GM21576 (cell line): Measurements from ENCODE around the gene USP22.
"Not testable (repeated sequence)": the region's sequence is repeated elsewhere in the genome, so short reads cannot be mapped to it uniquely, and the experiment has no call there.

Experiments used
- ATAC-seq: cut with Tn5 transposase; IDR thresholded peaks from one replicate; pipeline ENCODE4 v1.9.1; 2021; ENCODE audit warnings: mild to moderate bottlenecking, moderate library complexity; ENCODE audit not compliant: unreplicated experiment

The USP22 gene

DNA sequence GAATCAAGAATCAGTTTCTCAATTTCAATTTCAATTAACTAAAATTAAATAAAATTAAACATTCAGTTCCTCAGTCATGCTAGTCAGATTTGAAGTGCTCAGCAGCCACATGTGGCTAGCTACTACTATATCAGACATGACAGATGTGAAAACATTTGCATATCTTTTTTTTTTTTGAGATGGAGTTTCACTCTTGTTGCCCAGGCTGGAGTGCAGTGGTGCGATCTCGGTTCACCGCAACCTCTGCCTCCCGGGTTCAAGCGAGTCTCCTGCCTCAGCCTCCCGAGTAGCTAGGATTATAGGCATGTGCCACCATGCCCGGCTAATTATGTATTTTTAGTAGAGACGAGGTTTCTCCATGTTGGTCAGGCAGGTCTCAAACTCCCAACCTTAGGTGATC, 10.2 kb upstream of the USP22 start:
- ATAC-seq = not testable (repeated sequence)

DNA sequence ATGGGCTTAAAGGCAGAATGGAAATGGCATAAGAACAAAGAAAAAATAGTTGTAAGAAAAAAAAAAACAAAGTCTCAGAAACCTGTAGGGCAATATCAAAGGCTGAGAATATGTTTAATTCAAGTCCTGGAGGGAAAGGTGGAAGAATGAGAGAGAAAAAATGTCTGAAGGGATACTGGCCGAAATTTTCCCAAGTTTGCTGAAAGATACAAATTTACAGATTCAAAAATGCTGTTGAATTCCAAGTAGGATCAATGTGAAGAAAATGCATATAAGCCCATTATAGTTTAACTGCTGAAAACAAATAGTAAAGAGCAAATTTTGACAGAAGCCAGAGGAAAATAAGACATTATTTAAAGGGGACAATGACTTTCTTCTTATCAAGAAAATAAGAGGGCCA, 6.6 kb upstream of the USP22 start:
- no peak for ATAC-seq

DNA sequence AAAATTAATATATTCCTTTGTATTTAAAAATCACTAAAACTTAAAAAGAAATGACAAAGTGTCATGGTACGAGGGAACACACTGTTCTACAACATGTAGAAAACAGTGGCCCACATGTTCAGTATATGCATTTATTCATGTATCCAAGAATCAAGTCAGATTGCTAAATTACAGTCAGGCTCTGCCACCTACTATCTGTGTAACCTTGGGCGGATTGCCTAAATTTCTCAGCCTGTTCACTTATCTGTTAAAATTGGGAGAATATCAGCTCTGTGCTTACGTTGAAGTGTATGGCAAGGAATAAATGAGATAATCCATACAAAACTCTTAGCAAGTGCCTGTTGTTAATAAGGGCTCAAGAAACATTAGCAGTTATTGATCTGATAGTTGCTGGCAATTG, 3.4 kb upstream of the USP22 start:
- no peak for ATAC-seq

DNA sequence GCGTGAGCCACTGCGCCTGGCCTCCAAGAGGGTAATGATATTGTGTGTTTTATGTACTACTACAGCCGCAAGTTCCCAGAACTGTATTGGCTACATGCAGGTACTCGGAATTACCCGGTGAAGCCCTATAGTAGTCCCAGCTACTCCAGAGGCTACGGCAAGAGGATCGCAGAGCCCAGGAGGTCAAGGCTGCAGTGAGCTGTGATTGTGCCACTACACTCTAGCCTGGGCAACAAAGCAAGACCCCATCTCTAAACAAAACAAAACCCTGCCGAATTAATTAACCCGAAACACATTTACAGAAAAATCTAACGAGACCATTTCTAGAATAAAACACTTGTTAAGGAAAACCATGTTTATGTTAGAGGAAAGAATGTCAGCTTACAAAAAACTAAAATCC, 2.2 kb upstream of the USP22 start:
- ATAC-seq = no peak

DNA sequence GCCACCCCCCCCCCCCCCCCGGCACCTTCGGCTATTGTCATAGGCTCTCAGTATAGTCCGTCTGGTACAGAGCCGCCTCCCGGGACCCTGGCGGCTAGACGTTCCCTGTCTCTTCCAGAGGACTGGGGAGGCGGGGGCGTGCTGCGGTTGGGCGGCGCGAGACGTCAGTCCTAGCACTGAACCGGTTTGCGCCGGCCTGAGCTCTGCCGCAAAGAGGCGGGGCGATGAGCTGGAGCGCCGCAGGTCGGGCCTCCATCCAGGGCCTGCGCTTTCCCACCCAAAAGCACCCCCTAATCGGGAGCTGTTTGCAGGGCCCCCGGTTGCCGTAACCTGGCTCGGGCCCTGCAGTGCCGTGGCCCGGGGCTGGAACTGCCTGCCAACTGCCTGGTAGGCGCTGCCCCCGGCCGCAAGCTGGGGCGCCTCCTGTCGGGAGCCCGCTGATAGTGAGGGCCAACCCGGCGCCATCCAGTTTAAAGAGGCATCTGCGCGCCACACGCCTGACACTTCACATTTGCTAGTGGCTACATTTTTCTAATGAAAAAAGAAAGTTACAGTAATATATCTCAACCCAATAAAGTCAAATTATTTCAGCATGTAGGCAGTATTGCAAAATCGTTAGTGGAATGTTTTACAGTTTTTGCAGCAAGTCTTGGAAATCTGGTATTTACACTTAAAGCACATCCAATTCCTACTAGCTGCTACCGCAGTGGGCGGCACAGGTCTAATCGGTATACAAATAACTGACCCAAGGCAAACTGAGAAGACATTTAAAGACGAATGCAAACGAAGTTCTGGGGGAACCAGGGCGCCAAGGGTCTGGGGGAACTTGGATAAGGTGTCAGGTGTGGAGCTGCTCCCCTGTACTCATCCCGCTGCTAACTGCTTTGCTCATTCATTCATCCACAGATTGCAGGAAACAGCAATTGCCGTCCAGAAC, 753 bp upstream of the USP22 start:
- ATAC-seq = peak; percentile 74

DNA sequence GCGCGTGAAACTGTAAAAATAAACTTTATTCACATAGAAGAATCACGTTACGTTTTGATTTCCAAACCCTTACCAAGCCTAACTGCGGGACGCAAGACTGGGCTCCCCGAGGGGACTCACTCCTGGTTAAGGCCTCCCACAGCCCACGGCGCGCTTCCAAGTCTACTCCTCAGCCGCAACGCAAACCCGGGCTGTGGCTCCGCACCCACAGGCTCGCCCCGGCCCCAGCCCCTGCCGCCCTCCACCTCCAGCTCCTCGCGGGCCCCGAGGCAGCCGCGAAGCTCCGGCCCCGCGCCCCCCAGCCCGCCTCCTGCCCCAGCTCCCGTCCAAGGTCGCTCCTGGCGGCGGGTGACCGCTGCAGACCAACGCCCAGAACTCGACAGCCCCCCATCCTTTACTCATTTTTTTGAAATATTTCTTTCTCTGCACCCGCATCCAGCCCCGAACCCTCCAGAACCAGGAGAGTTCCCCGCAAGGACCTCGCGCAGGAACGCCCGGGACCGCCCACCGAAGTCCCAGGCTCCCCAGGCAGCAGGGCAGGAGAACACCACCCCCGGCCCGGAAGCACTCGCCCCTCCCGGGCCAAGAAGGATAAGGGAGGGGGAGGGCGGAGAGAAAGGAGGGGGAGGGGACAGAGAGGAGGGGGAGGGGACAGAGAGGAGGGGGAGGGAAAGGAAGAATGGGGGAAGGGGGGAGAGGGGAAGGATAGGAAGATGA, 912 bp downstream of the USP22 start:
- peak; percentile 26 for ATAC-seq

DNA sequence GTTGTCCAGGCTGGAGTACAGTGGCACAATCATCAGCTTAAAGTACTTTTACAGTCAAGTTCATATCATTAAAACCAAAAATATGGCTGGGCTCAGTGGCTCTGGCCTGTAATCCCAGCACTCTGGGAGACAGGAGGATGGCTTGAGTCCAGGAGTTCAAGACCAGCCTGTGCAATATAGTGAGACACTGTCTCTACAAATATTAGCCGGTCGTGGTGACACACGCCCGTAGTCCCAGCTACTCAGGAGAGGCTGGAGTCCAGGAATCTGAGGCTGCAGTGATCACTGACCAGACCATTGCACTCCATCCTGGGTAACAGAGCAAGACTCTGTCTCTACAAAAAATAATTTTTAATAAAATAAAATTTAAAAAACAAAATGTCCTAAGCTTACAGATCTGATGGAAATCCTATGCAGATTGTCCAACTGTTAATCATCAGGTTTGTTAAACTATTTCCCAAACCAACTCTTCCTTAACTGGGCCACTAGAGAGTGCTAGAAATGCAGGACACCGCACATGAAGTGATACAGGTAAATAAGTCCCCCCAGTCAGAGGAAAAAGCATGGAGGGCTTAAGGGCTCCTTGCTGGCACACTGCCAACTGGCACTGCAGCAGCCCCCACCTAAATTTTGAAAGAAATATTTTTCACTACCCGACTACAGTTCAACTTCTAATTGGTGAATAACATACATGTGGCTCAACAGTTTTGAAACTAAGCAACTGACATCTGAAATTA, 2.8 kb downstream of the USP22 start:
- ATAC-seq = no peak

DNA sequence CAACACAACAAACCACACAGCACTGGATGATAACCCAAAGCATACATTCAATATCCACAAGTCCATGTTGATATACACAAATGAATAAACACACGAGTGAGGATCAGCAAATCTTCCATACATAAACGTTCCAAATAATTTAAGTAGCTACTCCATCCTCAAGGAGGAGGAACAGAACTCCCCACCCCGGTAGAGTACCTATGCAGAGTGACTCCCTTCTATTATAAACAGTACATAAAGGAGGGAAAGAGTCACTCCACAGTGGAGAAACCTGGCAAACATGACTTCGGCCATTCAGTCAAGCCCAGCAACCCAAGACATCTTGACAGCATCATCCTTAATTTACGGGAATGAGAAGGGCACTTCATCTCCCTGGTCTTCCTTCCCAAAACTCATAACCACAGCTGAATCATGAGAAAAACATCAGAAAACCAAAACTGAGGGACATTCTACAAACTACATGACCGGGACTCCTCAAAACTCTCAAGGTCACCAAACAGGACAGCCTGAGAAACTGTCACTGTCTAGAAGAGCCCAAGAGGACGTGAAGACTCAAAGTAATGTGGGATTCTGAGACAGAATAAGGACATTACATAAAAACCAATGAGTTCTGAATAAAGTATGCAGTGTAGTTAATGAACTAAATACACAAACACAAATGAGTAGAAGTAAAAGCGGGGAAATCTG, 5.6 kb downstream of the USP22 start:
- ATAC-seq = no peak

DNA sequence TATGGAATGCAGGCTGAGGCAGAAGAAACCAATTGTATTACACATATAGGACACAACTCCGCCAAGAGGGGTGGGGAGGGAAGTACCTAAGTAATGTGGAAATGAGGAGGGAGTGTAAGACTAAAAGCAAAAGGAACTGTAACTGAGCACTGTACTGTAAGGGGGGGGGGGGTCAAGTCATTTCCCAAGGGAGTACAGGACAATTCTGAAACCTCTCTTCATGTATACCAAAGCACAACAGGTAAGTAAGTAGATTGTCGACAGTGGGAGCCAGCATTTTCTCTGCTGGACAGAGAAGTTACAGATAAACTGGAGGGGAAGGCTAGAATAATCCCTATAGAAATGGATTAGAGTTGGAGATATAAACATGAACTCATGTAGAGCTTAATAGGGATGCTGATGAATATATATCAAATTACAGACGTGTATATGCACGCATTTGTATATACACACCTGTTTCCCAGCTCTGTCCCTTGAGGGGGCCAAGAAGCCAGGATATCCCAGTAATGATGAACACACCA, 6.4 kb downstream of the USP22 start:
- no peak for ATAC-seq

DNA sequence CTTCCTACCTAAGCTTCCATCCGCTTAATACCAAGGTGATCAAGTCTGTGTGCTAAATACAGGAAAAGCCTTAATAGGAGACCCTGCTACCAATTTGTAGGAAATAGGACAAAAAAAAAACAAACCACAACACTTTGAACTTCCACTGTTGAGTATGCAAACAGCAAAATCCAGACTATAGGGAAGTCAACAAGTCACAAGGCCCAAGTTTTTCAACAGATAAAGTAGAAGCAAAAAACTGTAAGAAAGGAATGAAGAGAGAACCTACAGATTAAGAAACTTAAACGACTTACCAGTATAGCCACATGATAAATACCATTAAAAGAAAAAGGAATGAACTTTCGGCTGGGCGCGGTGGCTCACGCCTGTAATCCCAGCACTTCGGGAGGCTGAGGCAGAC, 7.4 kb downstream of the USP22 start:
- ATAC-seq = no peak

DNA sequence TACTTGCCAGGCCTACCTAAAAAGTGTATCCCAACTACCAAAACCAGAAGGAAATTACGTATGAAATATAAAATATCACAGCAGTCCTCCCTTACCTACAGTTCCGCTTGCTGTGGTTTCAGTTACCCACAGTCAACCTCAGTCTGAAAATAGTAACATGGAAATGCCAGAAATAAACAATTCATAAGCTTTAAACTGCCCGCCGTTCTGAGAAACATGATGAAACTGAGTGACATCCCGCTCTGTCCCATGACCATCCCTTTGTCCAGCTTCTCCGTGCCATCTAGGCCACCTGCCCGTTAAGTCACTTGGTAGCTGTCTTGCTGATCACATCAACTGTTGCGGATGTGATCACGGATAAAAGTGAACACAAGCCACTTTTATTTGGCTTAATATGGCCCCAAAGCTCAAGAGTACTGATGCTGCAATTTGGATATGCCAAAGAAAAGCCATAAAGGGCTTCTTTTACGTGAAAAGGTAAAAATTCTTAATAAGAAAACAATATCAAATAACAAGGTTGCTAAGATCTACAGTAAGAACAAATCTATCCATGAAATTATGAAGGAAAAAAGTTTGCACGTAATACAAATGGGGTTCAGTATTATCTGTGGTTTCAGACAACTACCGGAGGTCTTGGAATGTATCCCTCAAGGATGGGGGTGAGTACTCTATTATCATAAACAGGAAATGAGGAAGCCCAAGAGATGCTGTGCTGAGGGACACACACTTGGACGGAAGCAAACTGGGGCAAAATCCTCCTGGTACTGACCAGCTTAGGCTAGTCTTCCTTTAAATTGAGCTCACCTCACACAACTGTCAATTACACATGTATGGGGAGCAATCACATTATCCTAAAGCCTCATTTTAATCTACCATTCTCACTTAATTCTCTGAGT, 8.2 kb downstream of the USP22 start:
- ATAC-seq = peak; percentile 68

DNA sequence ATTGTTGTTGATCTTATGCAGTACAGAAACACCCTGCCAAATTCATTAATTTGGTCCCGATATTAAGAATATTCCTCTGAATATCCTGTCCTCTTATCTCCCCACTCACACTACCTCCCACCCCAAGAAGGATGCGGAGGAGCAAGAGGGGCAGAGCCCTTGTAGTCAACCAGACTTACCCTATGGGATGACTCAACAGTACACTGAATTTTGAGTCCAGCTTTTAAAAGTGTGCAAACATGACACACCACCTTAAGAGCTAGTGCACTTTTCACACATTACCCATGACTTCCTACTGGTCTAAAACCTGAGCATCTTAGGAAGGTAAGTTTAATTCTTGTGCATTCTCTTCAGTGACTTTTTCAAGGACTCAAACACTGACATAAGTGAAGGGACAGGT, 9.5 kb downstream of the USP22 start:
- no peak for ATAC-seq

DNA sequence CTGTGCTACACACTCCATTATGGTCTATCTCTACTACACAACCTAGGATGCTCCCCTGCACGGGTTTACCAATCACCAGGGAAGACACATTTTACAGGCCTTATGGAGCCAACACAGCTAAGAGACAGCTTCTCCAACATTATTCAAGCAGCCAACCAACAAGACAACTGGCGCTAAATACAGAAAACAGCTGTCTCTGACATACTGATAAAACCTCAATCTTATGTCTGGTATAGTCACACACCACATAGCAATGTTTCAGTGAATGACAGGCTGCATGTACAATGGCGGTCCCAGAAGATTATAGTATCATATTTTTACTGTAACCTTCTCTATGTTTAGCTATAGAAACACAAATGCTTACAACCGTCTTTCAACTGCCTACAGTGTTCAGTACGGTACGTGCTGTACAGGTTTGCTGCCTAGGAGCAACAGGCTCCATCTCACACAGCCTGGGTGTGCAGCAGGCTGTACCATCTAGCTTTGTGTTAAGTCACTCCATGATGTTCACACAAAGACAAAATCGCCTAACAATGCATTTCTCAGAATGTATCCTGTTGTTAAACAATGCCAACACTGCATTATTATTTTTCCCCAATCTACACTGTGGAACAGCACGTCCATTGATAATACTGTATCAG, 10.9 kb downstream of the USP22 start:
- ATAC-seq = no peak

DNA sequence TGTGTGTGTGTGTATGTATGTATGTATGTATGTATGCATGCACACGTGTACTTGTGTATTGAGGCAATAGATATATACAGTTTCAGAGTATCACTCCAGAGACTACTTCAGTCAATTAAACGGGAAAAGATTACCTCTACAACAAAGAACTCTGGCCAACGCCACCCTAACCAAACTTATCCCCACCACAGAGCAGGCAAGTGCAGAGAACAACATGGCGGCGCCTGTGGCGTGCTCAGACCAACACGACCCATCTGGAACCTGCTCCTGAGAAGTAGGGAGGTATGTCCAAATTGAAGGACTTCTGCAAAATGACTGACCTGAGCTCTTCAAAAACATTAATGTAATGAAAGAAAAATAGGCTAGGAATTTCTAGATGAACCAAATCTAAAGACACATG, 12.4 kb downstream of the USP22 start:
- ATAC-seq = no peak

DNA sequence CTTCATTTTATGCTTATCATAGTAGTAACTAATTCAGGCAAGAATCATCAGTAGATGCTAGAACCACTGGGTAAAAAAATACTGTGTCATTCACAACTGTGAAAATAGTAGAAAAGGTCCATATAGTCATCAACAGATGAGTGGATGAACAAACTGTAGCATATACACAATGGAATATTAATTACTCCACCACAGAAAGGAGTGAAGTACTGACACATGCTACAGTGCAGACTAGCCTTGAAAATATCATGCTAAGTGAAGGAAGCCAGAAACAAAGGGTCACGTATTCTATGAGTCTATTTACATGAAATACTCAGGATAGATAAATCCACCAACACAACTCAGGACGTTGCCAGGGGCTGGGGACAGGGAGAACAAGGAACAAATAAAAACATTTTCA, 13.3 kb downstream of the USP22 start:
- ATAC-seq = no peak

DNA sequence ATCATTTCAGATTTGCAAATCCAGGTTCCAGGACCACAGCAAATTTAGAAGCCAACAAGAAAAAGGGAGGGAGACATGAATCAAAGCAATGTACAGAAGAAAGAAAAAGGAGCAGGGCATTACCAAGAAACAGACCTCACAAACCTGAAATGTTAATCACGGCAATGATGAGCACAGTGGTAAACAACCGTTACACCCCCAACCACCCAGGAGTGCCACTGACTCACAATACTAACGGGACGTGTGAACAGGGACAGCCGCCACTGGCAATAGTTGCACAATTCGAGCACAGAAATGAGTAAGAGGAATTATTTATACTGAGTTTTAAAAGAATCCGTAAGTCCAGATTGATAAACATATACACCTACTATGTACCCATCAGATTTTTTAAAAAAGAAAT, 13.8 kb downstream of the USP22 start:
- ATAC-seq = no peak

DNA sequence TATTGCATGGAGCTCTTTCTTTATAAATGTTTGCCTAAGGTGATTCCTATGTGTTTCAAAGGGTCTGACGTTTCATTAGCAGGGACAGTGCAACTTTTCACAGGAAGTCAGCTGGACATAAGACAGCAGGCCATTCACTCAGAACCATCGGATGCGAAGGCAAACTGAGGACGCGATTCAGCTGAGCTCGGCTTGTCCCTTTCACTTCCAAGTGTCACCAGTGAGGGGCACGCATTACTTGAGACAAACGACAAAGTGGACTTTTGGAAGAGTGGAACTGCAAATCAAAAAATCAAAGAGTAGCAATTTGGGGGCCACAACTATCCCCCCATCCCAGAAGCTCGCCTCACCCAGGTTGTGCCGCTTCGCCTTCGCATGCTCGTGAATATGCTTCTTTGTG, 14.6 kb downstream of the USP22 start:
- no peak for ATAC-seq

DNA sequence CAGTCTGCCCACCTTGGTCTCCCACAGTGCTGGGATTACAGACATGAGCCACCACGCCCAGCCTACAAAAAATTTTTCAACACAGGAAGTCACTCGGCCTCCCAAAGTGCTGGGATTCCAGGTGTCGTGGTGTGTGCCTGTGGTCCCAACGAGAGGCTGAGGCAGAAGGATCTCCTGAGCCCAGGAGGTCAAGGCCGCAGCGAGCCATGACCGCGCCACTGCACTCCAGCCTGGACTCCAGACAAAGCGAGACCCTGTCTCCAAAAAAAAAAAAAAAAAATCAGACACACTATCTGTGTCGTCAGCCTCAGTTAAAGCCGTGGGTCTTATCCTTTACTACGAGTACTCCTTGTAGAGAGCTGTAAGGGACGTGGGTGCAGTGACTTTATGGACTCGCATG, 15.8 kb downstream of the USP22 start:
- no peak for ATAC-seq

DNA sequence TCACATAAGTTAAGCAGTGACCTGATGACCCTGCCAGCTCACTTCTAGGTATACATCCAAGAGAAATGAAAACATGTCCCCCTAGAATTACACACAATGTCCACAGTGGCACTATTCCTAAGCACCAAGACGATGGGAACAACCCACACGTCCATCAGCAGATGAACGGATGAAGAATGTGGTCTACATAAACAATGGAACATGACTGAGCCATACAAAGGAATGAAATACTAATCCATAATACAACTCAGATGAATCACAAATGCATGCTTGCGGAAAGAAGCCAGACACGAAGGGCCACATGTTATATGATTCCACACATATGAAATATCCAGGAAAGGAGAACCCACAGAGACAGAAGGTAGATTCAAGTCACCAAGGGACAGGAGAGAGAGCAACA, 17.4 kb downstream of the USP22 start:
- ATAC-seq = no peak
